ENCODE measurements around the gene UBE2J2.

DNA sequence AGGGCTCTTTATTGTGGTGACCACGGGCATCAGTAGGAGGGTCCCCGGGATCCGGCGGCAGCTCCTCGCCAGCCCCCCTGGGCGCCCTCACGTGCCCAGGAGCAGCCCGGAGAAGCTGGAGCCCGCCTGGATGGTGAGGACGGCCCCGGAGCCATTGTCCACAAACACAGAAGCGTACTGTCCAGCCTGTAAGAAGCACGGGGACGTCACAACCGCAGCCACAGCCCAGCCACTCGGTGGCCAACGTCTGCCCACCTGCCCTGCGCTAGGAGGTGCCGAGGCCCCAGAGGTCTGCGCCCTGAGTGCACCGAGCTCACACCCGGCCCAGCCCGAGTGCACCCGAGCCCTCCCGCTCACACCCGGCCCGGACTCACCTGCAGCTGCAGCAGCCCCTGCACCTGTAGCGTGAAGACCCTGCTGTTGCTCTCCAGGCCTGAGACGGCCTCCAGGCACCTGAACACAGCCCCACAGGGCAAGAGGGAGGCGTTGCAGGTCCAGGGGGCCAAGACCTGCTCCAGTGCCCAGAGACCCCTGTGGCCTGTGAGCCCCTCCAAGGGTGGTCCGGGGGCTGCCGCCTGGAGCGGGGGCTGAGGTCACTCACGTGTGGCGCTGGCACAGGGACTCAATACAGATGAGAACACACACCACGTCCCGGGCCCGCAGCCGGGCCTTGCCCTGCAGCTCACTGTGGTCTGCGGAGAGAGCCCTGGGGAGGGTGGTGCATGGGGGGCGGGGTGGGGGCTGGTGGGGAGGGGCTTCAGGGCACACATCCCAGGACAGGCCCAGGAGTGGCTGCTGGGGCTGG, 31.0 kb downstream of the UBE2J2 start:
- no peak for TF ChIP-seq CTCF (IDR thresholded peaks at IDR 0.05 in 8 of 11, conservative IDR thresholded peaks at IDR 0.05 in 3 of 11)
- no peak for TF ChIP-seq POLR2AphosphoS5 (IDR thresholded peaks at IDR 0.05)

Measured in spleen (tissue), 7 donors.